GM18870 (cell line): ENCODE results near the gene MARCO.
"Not testable (repeated sequence)": the region's sequence is repeated elsewhere in the genome, so short reads cannot be mapped to it uniquely, and the experiment has no call there.

Experiments used
- ATAC-seq: cut with Tn5 transposase; IDR thresholded peaks from one replicate; pipeline ENCODE4 v1.9.1; 2021; ENCODE audit warnings: moderate library complexity; ENCODE audit not compliant: unreplicated experiment

The MARCO gene

DNA sequence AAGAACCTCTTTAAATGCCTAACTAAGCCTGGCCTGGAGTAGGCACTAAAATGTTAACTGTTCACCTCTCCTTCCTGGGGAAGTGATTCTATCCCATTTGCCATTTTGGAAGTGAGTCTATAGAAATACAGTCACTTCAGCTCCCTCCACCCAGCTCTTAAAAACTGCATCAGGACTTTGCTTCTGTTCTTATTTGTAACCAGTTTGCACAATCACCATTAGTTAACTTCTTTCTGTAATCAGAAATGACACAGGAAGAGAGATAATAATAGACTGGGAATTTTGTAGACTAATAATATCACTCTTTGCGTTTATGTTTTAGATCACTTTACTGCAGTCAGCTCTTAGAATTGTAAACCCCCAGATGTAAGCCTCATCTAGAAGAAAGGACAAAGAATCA is 16.0 kb upstream of the MARCO start:
- no peak for ATAC-seq

DNA sequence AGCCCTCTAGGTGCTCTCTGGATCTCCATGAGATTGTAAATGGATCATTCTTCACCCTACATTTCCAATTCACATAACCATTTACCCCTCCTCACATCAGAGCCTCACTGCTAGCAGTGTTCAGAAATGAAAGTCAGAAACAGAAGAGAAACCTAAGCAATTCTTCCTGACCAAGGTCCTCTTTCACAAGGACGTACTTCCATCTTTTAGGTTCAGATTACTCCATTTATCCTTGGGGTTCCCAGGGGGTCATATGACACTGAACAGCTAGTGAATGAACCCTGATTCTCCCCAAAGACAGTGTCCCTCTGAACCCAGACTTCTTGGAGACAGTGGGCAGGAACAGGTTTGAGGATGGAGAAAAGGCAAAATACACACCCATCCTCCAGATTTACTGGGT is 12.9 kb upstream of the MARCO start:
- ATAC-seq, result no peak

DNA sequence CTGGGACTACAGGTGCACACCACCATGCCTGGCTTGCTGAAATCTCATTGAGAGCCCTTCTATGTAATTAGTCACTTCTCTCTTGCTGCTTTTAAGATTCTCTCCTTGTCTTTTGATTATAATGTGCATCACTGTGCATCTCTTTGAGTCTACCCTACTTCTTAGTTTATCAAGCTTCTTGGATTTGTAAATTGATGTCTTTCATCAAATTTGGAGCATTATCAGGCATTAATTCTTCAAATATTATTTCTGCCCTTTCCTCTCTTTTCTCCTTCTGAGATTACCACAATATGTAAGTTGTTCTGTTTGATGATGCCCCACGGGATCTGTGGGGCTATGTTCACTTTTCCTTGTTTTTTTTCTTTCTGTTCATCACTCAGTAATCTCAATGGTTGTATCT is 9.0 kb upstream of the MARCO start:
- no peak for ATAC-seq

DNA sequence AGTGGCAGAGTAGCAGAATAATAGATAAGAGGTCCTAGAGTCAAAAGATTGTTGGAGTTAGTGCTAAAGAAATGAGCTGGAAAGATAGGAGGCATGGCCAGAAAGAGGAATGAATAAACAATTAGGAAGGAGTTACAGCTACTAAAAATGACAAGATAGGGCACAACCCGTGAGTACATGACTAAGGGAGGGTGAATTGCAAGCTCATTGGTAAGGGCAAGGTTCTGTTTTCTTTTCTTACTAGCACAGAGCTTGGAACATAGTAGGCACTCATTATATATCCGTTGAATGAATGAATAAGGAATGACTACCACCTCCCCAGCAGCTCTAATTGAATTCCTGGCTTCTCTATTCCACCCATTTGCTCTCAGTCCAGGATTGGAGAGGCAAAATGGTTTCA is 5.7 kb upstream of the MARCO start:
- no peak for ATAC-seq

DNA sequence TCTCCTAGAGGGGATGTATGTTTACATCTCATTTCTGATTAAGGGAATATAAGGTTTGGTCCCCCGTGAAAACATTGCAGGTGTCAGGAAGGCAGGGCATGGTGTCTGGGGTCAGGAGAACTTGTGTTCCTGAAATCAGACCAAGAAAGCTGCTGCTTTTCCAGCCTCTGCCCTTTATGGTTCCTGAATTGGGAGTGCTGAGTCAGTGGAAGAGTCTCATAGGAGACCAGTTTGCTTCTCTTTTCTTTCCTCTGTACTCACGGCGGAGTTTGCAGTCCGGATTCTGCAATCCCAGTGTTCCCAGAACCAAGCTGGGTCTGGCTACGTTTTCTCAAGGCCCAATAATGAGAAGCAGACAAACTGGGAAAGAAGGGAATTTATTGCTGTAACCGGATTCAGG is 5.1 kb upstream of the MARCO start:
- ATAC-seq, result no peak

DNA sequence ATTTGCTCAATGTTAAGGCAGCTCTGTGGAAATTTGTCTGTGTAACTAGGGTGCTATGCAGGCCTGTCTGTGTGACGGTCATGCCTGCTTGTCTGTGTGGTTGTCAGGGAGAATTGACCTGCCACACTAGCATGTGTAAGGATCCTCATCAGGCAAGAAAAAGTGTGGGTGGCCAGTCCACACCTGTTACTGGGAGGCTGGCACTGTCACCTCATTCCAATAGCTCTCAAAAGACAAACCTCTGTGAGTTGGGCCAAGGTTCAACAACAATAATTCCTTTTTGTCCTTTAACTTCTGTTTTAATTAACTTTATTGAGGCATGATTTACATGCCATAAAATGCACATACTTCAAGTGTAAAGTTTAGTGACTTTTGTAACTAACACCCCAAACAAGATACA is 4.2 kb upstream of the MARCO start:
- ATAC-seq, result no peak

DNA sequence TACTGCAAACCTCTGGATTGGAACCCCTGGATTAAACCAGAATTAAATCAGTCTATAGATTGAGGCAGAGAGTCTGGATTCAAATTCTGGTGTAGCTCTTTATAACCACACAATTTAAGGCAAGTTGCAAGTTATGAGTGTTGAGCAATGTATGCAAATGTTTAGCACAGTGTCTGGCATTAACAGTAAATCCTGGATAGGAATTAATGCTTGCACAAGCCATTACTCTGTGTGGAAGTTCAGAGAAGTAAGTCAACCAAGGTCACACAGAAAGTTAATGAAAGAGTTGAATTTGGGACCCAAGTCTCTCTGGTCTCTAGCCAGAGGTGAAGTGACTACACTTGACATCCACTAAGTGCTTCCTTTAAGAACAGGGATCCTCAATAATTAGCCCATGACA is 2.0 kb upstream of the MARCO start:
- no peak for ATAC-seq

DNA sequence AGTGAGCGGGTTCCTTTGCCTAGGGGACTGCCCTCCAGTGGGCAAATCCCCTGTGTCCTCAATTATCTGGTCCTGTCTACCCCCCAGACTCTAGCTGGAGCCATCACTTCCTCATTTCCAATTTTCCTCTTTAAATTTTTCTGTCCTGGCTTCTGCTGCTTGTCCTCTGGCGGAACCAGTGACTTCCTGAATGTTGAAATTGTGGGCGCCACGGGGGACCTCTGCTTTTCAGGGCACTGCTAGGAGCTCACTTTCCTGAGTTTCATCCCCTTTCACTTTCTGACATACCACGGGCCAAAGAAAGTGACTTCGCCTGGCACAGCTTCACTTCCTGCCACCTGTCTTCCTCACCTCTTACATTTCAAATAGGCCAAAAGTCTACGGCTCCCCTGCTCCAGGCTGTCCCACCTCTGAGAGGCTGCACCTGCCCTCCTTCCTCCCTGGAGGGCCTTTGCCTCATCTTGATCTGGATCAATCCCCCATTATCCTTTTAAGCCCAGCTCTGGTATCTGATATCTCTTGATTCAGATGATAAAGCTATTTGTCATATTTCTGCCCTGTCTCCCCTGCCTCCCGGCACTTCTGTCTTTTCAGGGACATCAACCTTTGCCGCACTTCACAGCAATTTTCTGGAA is 1.4 kb upstream of the MARCO start:
- ATAC-seq, result no peak

DNA sequence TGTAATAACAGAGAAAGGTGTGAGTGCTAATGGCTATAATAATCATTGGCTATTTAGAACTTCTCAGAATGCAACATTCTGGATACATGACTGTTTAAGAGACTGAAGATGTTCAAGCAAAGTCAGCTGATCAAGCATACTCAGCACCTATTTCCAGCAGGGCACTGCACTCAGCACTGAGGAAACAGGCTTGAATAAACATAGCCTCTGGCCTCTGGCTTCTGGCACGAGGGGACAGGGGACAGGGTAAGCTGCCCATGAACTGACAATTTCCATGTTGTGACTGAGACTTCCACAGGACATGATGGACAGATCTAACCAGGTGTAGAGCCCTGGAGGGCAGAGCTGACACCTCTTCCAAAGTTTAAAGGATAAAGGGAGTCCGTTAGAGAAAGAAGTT is 1.3 kb downstream of the MARCO start:
- no peak for ATAC-seq

DNA sequence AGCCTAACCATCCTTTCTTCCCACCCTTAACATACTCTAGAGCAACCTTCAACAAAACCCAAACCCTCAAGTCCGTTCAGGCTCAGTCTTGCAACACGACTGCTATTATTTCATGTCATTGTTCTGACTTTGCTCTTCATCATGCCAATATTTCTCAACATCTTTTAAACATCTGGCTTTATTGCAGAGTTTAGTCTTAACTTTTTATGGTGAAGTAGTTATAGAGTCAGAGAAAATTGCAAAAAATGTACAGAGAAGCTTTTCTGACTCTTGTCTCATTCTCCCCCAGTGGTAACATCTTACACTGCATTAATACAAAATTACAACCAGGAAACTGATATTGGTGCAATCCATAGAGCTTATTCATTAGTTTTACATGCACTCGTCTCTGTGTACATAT is 3.9 kb downstream of the MARCO start:
- ATAC-seq, result no peak

DNA sequence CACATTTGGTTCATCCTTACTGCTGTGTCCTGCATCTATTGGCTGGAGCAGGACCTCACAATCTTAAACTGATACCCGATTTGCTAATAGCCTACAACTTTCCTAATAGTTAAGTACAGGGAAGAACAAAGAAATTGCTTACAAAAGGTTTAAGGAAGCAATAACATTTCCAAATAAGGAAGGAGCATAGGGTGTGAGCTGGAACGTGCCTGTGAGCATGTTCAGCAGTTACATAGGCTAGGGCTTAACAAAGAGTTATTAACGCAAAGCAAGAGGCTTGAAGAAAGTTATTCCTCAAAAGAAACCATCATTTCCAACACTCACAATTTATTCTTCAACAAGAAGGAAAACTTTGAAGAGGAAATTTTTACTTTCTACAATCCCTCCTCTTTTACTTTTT is 6.3 kb downstream of the MARCO start:
- not testable (repeated sequence) for ATAC-seq

DNA sequence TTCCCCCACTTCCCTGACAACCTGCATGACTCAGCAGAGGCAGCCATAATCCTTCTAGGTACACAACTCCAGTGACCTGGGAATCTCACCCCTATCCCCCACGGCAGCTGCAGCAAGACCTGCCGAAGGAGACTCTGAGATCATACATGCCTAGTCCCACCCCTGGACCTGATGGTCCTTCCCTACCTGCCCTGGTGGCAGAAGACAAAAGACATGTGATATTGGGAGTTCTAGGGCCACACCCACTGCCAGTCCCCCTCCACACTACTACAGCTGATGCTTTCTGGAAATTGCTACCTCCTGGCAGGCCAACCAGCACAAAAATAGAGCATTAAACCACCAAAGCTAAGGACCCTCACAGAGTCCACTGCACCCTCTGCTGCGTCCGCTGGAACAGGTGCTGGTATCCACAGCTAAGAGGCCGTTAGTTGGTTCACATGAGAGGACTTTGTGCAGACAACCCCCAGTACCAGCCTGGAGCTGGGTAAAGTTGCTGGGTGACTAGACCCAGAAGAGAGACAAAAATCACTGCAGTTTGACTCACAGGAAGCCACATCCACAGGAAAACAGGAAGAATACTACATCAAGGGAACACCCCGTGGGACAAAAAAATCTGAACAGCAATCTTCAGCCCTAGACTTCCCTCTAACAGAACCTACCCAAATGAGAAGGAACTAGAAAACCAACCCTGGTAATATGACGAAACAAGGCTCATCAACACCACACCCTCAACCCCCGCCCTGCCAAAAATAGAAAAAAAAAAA is 12.5 kb downstream of the MARCO start:
- no peak for ATAC-seq

DNA sequence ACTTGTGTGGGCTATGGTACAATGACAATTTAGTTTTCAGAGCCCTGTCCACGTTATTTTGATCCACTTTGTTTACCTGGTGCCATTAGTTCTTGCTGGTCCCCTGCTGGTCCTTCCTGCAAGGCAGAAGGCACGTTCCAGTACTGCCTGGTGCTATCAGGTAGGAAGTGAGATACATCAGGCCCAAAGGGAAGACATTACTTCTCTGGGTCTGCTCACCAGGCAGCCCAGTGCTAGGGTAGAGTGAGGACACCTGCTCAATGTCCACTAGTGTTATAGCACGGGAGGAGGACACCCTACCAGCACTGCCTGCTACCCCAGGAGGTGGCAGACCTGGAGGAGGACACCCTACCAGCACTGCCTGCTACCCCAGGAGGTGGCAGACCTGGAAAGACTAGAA is 23.7 kb downstream of the MARCO start:
- ATAC-seq, result no peak

DNA sequence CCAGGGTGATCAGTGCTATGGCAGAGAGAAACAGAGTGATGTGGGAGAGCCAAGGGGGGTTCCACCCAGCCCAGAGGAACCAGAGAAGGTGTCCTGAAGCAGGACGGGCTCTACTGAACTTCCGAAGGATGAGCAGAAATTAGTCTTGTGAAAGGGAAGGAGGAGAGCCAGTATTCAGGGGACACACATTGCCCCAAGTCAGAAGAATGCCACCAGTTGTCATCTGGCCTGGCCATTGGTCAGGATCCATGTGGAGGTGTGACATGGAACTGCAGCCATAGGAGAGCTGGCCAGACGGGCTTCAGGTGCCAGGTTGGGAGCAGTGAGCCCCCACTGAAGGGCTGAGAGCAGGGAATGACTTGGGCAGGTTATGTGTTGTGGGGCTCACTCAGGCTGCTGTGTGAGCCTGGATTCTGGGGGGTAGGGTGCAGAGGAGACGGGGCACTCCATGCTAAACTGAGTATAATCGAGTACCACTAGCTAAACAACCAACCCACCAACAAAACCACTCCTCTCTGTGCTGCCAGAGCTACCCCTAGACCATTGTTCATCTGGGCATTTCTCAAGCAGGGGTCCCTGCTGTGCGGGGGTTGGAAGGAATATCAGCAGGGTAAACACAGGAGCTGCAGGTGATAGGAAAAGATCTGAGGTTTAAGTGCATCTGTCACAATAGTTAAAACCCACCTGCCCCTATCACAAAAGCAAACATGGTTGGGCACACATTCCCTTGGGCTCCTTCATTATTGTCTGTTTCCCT is 25.3 kb downstream of the MARCO start:
- ATAC-seq, result no peak

DNA sequence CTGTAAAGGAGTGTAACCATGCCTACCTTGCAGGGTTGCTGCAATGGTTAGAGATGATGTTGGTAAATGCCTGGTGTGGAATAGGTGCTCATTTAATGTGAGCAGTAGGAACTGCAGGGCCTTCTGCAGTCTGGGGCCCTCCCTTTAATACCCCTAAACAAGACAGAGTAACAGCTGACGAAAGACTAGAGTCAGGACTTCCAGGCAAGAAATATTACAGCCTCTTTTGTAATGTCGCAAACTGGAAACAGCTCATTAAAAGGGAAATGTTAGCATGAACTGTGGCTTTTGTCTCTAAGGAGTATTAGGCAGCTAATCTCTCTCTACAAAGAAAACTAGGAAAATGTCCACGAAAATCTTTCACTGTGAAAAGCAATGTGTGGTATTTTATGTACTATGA is 26.0 kb downstream of the MARCO start:
- no peak for ATAC-seq

DNA sequence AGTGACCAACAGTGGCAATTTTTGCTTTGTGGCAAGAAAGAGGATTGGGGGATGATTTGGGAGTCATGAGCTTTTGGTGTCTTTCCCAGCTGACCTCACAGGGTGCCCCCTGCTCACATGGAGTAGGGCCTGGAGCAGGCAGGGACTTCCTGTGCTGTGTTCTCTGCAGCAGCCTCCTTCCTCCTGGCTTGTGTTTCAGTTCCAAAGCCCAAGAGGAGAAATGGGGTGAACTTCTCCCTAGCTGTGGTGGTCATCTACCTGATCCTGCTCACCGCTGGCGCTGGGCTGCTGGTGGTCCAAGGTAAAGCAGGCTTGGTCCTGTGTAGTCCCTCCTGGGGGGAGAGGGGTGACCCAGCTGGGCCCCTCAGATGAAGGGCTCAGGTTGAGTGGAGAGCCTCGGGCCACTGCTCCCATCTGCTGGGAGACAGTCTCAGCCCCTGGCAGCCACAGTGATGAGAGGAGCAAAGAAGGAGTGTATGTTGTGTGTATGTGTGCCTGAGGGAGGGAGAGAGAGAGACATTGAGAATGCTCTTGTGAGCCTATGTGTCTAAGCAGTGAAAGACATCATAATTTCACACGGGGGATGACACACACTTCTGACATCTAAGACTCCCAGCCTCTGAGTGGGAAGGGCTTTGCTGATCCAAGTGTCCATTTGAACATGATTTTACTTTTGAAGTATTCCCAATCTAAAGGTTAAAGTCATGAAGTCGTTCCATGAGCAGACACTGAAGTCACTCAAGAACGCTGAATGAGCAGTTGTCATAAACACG is 27.2 kb downstream of the MARCO start:
- ATAC-seq, result no peak

DNA sequence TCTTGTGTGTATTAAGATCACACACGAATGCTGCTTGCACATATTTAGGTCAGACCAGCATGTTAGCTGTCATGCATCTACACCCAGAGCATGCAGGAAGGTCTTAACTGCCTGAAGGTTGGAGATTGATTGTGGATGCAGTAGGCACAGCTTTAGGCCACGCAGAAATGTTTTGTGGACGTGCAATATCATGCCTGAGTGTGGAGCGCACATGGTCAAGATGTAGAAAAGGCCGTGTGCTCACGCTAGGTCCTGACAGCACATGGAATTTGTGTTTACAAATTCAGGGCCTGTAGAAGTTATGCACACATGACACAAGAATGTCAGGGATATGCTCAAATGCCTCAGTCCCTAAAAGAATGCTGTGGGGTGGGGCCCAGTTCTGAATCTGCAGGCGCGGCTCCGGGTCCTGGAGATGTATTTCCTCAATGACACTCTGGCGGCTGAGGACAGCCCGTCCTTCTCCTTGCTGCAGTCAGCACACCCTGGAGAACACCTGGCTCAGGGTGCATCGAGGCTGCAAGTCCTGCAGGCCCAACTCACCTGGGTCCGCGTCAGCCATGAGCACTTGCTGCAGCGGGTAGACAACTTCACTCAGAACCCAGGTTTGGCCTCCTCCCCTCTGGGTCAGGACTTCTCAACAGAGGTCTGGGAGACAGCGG is 27.9 kb downstream of the MARCO start:
- no peak for ATAC-seq

DNA sequence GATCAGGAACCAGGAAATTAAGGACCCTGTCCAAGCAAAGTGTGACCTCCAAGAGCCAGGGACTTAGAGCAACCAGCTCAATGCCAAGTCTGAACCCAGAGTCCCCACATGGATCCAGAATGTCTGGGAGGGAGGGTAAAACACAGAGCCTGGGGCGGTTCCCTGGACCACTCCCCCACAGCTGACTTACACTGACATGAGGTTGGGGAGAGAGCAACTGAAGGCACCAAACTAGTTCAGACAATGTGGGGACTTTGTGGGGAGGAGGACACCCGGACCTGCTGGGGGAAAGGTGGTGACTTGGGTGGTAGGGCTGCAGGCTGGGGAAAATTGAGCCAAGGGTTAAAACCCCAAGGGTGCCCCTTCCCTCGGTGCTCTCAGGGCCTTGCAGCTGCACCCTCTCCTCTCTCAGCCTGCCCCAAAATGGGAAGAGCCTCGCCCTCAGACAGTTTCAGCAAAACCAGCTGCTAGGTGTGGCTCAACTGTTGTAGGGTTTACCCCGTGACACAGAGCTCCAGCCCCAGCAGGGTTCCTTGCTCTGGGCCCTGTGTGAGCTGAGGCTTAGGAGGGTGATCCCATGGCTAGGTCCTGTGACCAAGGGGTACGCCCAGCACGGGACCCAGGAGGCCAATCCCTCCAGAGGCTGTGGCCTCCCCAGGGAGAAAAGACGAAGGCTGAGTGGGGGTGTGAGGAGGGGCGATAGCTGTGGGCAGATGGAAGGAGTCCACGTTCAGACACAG is 28.6 kb downstream of the MARCO start:
- no peak for ATAC-seq

DNA sequence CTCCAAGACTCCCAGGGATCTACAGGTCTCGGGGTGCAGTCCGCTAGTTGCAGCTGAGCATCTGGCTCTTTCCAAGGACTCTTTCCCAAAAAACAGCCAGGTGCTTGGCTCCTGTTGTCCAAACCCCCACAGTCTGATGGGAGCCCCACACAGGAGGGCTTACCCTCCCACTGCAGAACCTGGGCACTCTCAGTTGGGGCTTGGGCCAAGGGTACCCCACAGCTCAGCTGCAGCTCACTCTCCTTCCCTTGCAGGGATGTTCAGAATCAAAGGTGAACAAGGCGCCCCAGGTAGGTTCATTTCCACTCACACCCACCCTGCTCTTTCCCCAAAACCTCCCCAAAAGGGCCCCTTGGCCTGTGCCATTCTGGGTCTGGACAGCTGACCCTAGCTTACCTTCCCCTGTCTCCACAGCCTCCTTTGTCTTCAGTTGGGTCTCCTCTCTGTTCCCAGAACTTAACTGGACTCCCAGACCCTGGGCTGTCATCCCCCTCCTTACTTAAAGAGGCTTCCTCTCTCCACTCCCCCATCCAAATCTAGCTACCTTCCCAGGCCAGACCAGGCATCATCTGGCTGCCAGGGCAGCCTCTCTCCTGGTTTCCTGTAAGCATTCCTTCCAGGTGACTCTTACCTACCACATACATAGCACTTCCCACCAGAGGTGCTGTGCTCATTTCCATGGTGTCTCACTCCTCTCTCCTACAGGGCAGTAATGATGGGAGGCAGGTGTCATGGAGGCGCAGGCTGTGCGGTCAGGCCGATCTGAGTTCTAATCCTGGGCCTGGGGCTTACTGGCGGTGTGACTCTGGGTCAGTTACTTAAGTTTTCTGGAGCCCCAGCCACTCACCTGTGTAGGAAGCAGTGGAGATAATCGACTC is 29.5 kb downstream of the MARCO start:
- ATAC-seq, result no peak
